ENCODE data around the gene CEP112. TPM values are rescaled to one million over a fixed set of nuclear protein-coding genes. Genes with fewer than 3 reads are reported as not detected.

The CEP112 gene
- total and polyA plus RNA-seq, 3 donors from 2014 or later = 50.2 to 107 (median 78.8) TPM

GRCh38 chr17:66228887-66229782, 37.2 kb upstream of the CEP112 start, which contains the start of gene APOH:
Gene APOH (minus strand): TSS chr17:66229415. CDS start chr17:66229379, 36 bp downstream.
- H3K4me1 ChIP-seq = no peaks in the 10 kb centered on the region
- WGBS, 2 donors = 77 to 86% methylated on average over 20 of the region's 20 CpGs

GRCh38 chr17:66227212-66228045, 35.5 kb upstream of the CEP112 start:
- H3K4me3 ChIP-seq = no peak overlapping the region
- no peaks in the 10 kb centered on the region for H3K36me3 ChIP-seq (ENCODE audit: low read depth, missing control alignments)
- no peak overlapping the region for H3K27ac ChIP-seq
- DNase-seq = no peak
- intact Hi-C loops (cut with DNase I; ENCODE audit: low total_unique reads) = no loop called here
- H3K4me1 ChIP-seq = no peaks in the 10 kb centered on the region
- no peaks in the 10 kb centered on the region for H3K9me3 ChIP-seq
- H3K27me3 ChIP-seq = no peaks in the 10 kb centered on the region
- no peak for TF ChIP-seq CTCF (IDR thresholded peaks at IDR 0.05)
- no peak for TF ChIP-seq POLR2A (IDR thresholded peaks at IDR 0.05)
- WGBS, 2 donors = 84% methylated on average over 4 of the region's 4 CpGs

More at GRCh38 chr17:66228887-66229782, 37.2 kb upstream of the CEP112 start, which contains the start of gene APOH:
- intact Hi-C loops (cut with DNase I; ENCODE audit: low total_unique reads) = no loop called here
- Histone ChIP-seq H3K36me3 (ENCODE audit: low read depth, missing control alignments) (no peaks in the 10 kb centered on the region), H3K27me3 (no peaks in the 10 kb centered on the region), H3K9me3 (no peaks in the 10 kb centered on the region), H3K27ac (peak within 1 kb of the TSS in 1 of 2 donors; percentile 28), H3K4me3 (no peak within 1 kb of the TSS)
- no peak for DNase-seq
- no peak for TF ChIP-seq CTCF (IDR thresholded peaks at IDR 0.05)

- H3K9me3 ChIP-seq = no peaks in the 10 kb centered on the region
- WGBS, 2 donors = 82 to 86% methylated on average over 4 to 5 of the region's 5 CpGs
- no peak overlapping the region for H3K4me3 ChIP-seq
- H3K36me3 ChIP-seq (ENCODE audit: low read depth, missing control alignments) = no peaks in the 10 kb centered on the region
- H3K27ac ChIP-seq = no peak overlapping the region
- intact Hi-C loops (cut with DNase I; ENCODE audit: low total_unique reads) = no loop called here
- TF ChIP-seq CTCF (IDR thresholded peaks at IDR 0.05) (no peak), POLR2A (IDR thresholded peaks at IDR 0.05) (no peak)
- DNase-seq = no peak
- no peaks in the 10 kb centered on the region for H3K4me1 ChIP-seq
- no peaks in the 10 kb centered on the region for H3K27me3 ChIP-seq
Observed at GRCh38 chr17:66222798-66223350, 30.9 kb upstream of the CEP112 start.

GRCh38 chr17:66221755-66222530, 30.0 kb upstream of the CEP112 start:
- WGBS, 2 donors = 86 to 88% methylated on average over 11 of the region's 11 CpGs
- intact Hi-C loops (cut with DNase I; ENCODE audit: low total_unique reads) = no loop called here
- no peak for DNase-seq
- no peak overlapping the region for H3K4me3 ChIP-seq
- H3K9me3 ChIP-seq = no peaks in the 10 kb centered on the region
- no peaks in the 10 kb centered on the region for H3K36me3 ChIP-seq (ENCODE audit: low read depth, missing control alignments)
- H3K27me3 ChIP-seq = no peaks in the 10 kb centered on the region
- H3K27ac ChIP-seq = no peak overlapping the region
- H3K4me1 ChIP-seq = no peaks in the 10 kb centered on the region
- TF ChIP-seq POLR2A (IDR thresholded peaks at IDR 0.05) = no peak
- no peak for TF ChIP-seq CTCF (IDR thresholded peaks at IDR 0.05)

Data from testis (tissue), 3 donors.